ENCODE measurements around the gene RNF41. TPM values are rescaled to one million over a fixed set of nuclear protein-coding genes. Genes with fewer than 3 reads are reported as not detected.

Gene RNF41
- total RNA-seq, 1 experiment from 2014 or later: 57.4 TPM

GRCh38 chr12:56266693-56267442 lies 45.1 kb upstream of the RNF41 start, which contains the start of gene COQ10A:
TSS of gene COQ10A (plus strand) at chr12:56266942. CDS start at chr12:56267119, 177 bp downstream.
- peaks cover 21% of the 10 kb centered on the region for H3K36me3 Mint-ChIP-seq
- H3K27me3 Mint-ChIP-seq (ENCODE audit: low read depth): no peaks in the 10 kb centered on the region
- H3K4me3 Mint-ChIP-seq: peak within 1 kb of the TSS; percentile 84
- DNase-seq (ENCODE audit: low spot score): peak; percentile 92
- CTCF ChIA-PET: interaction anchor here (0.6 to 3.9 kb wide), 34 partner anchors 9 to 368 kb away, joined by 3 to 66 read pairs (median 4); partner anchors contain the start of genes ANKRD52, CNPY2, ESYT1 and GLS2
- peak; percentile 87 for ATAC-seq
- H3K27ac Mint-ChIP-seq: peak within 1 kb of the TSS; percentile 97
- H3K9me3 Mint-ChIP-seq: no peaks in the 10 kb centered on the region
- H3K4me1 Mint-ChIP-seq: peaks cover 14% of the 10 kb centered on the region
- POLR2A ChIA-PET: interaction anchor here (0.5 to 2.4 kb wide), 14 partner anchors 9 to 183 kb away, joined by 3 to 13 read pairs (median 3); partner anchors contain the start of genes ANKRD52, CNPY2, RNF41 and SMARCC2
- TF ChIP-seq ESRRA (CRISPR knock-in tag; IDR thresholded peaks at IDR 0.05; ENCODE audit: borderline replicate concordance) (no peak), HMGXB4 (CRISPR knock-in tag; IDR thresholded peaks at IDR 0.05) (peak; percentile 78; the same call in 1 of the 2 replicates), ZNF121 (CRISPR knock-in tag; IDR thresholded peaks at IDR 0.05) (0 out of 2 replicates have a peak, but pooled peaks have one; percentile 25), OVOL2 (CRISPR knock-in tag; IDR thresholded peaks at IDR 0.05; ENCODE audit: borderline replicate concordance) (no peak), ZNF416 (CRISPR knock-in tag; IDR thresholded peaks at IDR 0.05) (no peak), CREB1 (CRISPR knock-in tag; IDR thresholded peaks at IDR 0.05) (peak; percentile 39; the same call in 1 of the 2 replicates), FOXJ3 (CRISPR knock-in tag; IDR thresholded peaks at IDR 0.05; ENCODE audit: borderline replicate concordance) (no peak), ZNF671 (CRISPR knock-in tag; IDR thresholded peaks at IDR 0.05) (no peak), NFATC4 (CRISPR knock-in tag; IDR thresholded peaks at IDR 0.05) (no peak), PRDM15 (CRISPR knock-in tag; IDR thresholded peaks at IDR 0.05) (no peak), HMGA2 (CRISPR knock-in tag; IDR thresholded peaks at IDR 0.05) (no peak), KAT7 (CRISPR knock-in tag; IDR thresholded peaks at IDR 0.05; ENCODE audit: borderline replicate concordance) (peak; percentile 87), E2F5 (CRISPR knock-in tag; IDR thresholded peaks at IDR 0.05) (peak; percentile 86), ZBTB21 (CRISPR knock-in tag; IDR thresholded peaks at IDR 0.05; ENCODE audit: borderline replicate concordance) (0 out of 2 replicates have a peak, but pooled peaks have one; percentile 56), FOXK1 (CRISPR knock-in tag; IDR thresholded peaks at IDR 0.05) (peak; percentile 91), USF1 (CRISPR knock-in tag; IDR thresholded peaks at IDR 0.05) (peak; percentile 11; the same call in 1 of the 2 replicates), JUN (CRISPR knock-in tag; IDR thresholded peaks at IDR 0.05) (no peak), ETV6 (CRISPR knock-in tag; IDR thresholded peaks at IDR 0.05) (peak; percentile 95), ATF2 (CRISPR knock-in tag; IDR thresholded peaks at IDR 0.05; ENCODE audit: borderline replicate concordance, low read depth) (no peak), GRHL2 (CRISPR knock-in tag; IDR thresholded peaks at IDR 0.05; ENCODE audit: insufficient replicate concordance, severe bottlenecking) (no peak), PRRX2 (CRISPR knock-in tag; IDR thresholded peaks at IDR 0.05) (no peak), TEAD1 (CRISPR knock-in tag; IDR thresholded peaks at IDR 0.05) (peak; percentile 63), ZNF138 (CRISPR knock-in tag; conservative IDR thresholded peaks at IDR 0.05) (no peak), E2F4 (CRISPR knock-in tag; IDR thresholded peaks at IDR 0.05; ENCODE audit: borderline replicate concordance, low read depth) (no peak), ATF1 (CRISPR knock-in tag; IDR thresholded peaks at IDR 0.05) (no peak), TEAD4 (CRISPR knock-in tag; IDR thresholded peaks at IDR 0.05) (no peak), E2F1 (CRISPR knock-in tag; IDR thresholded peaks at IDR 0.05) (no peak)

All from WTC11 (cell line).